Adrenal gland (tissue), 12 donors: ENCODE measurements around the gene ZNF559. TPM values are rescaled to one million over a fixed set of nuclear protein-coding genes. Genes with fewer than 3 reads are reported as not detected.

Experiments used
- DNase-seq, 7 donors: peaks; one replicate each; pipeline ENCODE4 v3.0.0-alpha.2; 2019 to 2020
- H3K27ac ChIP-seq, 5 donors: fragments of 200-600 bp; sonication (generic) in 4 of 5; 1 replicate in 3 of 5; 2 replicates in 2 of 5; pipeline versions ENCODE4 v1.5.1 to v1.8.0; 2016 to 2020; ENCODE audit warnings: mild to moderate bottlenecking in 1 of 5
- H3K27me3 ChIP-seq: fragments of 200-600 bp; 2 replicates; pipeline ENCODE4 v1.8.0; 2021
- H3K36me3 ChIP-seq, 2 donors: fragments of 200-600 bp; replicated peaks in 1 of 2; 1 replicate in 1 of 2; 2 replicates in 1 of 2; pipeline versions ENCODE4 v1.5.1 to v1.8.0; 2018 to 2022
- H3K4me1 ChIP-seq, 2 donors: fragments of 200-600 bp; replicated peaks in 1 of 2; 1 replicate in 1 of 2; 2 replicates in 1 of 2; pipeline versions ENCODE4 v1.5.1 to v1.8.0; 2018 to 2021
- H3K4me3 ChIP-seq, 4 donors: fragments of 200-600 bp; sonication (generic) in 3 of 4; one replicate each; pipeline ENCODE4 v1.5.1; 2016 to 2018
- H3K9me3 ChIP-seq, 3 donors: fragments of 200-600 bp; sonication (generic) in 1 of 3; replicated peaks in 1 of 3; 1 replicate in 2 of 3; 2 replicates in 1 of 3; pipeline versions ENCODE4 v1.5.1 to v1.8.0; 2016 to 2021
- CTCF ChIP-seq, 6 experiments: fragments of 450-650 bp in 4 of 6; fragments of 200-600 bp in 2 of 6; sonication (generic) in 1 of 6; IDR thresholded peaks; 1 replicate in 5 of 6; 2 replicates in 1 of 6; pipeline versions ENCODE4 v1.5.1 to v1.8.0; 2016 to 2021; ENCODE audit warnings: antibody characterized with exemption in 6 of 6, mild to moderate bottlenecking in 2 of 6, moderate library complexity in 1 of 6
- POLR2A ChIP-seq, 2 donors: fragments of 450-650 bp; IDR thresholded peaks; one replicate each; pipeline ENCODE4 v1.6.1; 2017; ENCODE audit warnings: antibody characterized with exemption in 2 of 2, mild to moderate bottlenecking in 2 of 2, moderate library complexity in 1 of 2
- WGBS, 4 donors: extraction: QIAGEN DNeasy Blood & Tissue Kit in 2 of 4; methylation state at CpG; one replicate each; pipeline versions ENCODE4 v1.1.5 to v1.1.7; 2013 to 2017; 5-methylcytosine and 5-hydroxymethylcytosine counted together
- intact Hi-C, 2 donors: fragments of 100-400 bp; cut with DNase I; formaldehyde crosslinking; loops; one replicate each; pipeline versions ENCODE4 v1.14.1 to v1.15.0; 2022 to 2023
- polyA plus RNA-seq, 3 donors: library from polyadenylated mRNA; stranded (reverse); fragments of 200-250 nt in 2 of 3; fragments of 350-450 nt in 1 of 3; fragmentation: Illumina TruSeq in 1 of 3; extraction: RNeasy Lipid Tissue Mini Kit (QIAGEN cat#74804) in 1 of 3; gene quantifications; one replicate each; pipeline ENCODE4 v1.2.3, GENCODE V29; 2013 to 2014
- total RNA-seq, 9 donors: library from RNA; depleted of rRNA in 4 of 9; stranded (reverse); fragments of >200 nt in 4 of 9; fragments of 120-200 nt in 1 of 9; fragmentation: NEBNext Ultra II Directional in 1 of 9; extraction: Animal tissue kit (Norgen Biotek cat#: 25700) in 1 of 9; gene quantifications; one replicate each; pipeline versions ENCODE4 v1.1.0 to v1.2.4, GENCODE V29; 2013 to 2023
- donor health status: healthy with polysubstance abuse.
- donor health status: Bipolar disorder and iron deficiency.
- donor health status: DM: yes; HTN: yes; CAD: no.
- donor health status: DM: no; HTN: no; CAD: no.
- donor health status: DM: no; HTN: no; CAD: no.
- donor health status: DM: yes; HTN: yes; CAD: no.

Gene ZNF559
- total and polyA plus RNA-seq, 12 donors: 6.5 to 69.4 (median 21.6) TPM

GRCh38 chr19:9296336-9296735 is 27.6 kb upstream of the ZNF559 start:
- Histone ChIP-seq H3K9me3 (peaks cover 2 to 89% (median 29%) of the 10 kb centered on the region in 3 donors), H3K4me3 (no peak overlapping the region), H3K27ac (no peak overlapping the region), H3K27me3 (no peaks in the 10 kb centered on the region), H3K36me3 (peaks cover 7 to 30% of the 10 kb centered on the region in 2 donors), H3K4me1 (no peaks in the 10 kb centered on the region)
- no peak for TF ChIP-seq CTCF (IDR thresholded peaks at IDR 0.05)
- TF ChIP-seq POLR2A (IDR thresholded peaks at IDR 0.05): no peak
- DNase-seq: no peak
- intact Hi-C loops: no loop called here
- WGBS, 4 donors: 94 to 98% (median 97%) methylated on average over 2 of the region's 2 CpGs

DNA sequence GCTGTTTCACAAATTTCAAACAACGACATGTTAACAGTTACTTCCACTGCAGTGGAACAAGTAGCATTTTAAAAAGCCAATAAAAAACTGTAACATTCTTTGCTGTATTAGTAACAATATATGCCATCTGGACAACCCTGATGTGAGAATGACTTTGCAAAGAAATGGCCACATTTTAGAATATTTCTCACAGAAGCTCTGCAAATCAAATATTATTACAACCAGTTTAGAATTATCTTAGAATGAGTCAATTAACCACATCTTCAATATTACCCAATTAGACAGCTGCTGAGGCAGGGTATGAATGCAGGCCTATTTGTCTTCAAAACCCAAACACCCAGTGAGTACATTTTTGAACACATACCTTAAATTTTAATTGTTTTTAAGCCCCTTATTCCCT is 17.5 kb upstream of the ZNF559 start:
- intact Hi-C loops: loop anchor here in 1 of 2 donors (10.0 kb wide), 1 partner anchor 488 kb away; no protein-coding TSS in a partner anchor
- Histone ChIP-seq H3K4me3 (no peak overlapping the region), H3K4me1 (peaks cover 7 to 13% of the 10 kb centered on the region in 2 donors), H3K27ac (no peak overlapping the region), H3K9me3 (peaks cover 0 to 4% (median 0%) of the 10 kb centered on the region in 3 donors), H3K36me3 (peaks cover 0 to 31% of the 10 kb centered on the region in 2 donors), H3K27me3 (no peaks in the 10 kb centered on the region)
- WGBS, 4 donors: 95 to 97% (median 96%) methylated on average over 1 of the region's 1 CpG
- TF ChIP-seq CTCF (IDR thresholded peaks at IDR 0.05) (no peak), POLR2A (IDR thresholded peaks at IDR 0.05) (no peak)
- DNase-seq: no peak

DNA sequence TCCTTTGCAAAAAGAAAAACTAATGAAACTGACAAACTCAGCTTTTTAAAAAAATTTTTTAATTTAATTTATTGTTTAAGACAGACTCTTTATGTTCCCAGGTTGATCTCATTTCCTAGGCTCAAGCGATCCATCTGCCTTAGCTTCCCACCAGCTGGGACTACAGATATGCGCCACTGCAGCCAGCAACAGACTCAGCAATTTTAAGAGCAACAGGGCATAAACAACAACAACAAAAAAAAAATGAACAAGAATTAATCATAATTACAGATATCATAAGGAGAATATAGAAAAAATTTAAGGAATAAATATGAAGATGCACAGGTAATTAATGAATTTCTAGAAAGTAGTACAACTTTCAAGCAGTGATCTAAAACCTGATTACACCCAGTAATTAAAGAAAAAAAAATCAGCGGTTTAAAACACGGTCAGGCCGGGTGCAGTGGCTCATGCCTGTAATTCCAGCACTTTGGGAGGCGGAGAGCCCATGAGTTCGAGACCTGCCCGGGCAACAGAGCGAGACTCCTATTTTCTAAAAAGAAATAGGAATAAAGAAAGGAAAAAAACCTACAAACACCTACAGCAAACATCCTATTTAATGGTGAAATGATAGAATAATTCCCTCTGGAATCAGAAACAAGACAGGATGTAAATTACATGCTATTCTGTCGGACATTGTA is 15.7 kb upstream of the ZNF559 start:
- H3K9me3 ChIP-seq: no peaks in the 10 kb centered on the region
- TF ChIP-seq CTCF (IDR thresholded peaks at IDR 0.05) (no peak), POLR2A (IDR thresholded peaks at IDR 0.05) (no peak)
- intact Hi-C loops: loop anchor here in 1 of 2 donors (10.0 kb wide), 1 partner anchor 487 kb away; no protein-coding TSS in a partner anchor
- 65 to 75% (median 72%) methylated on average over 10 of the region's 10 CpGs for whole genome bisulfite sequencing, 4 donors
- H3K4me1 ChIP-seq: peaks cover 7 to 13% of the 10 kb centered on the region in 2 donors
- H3K4me3 ChIP-seq: no peak overlapping the region
- no peaks in the 10 kb centered on the region for H3K27me3 ChIP-seq
- DNase-seq: no peak
- H3K27ac ChIP-seq: no peak overlapping the region
- peaks cover 0 to 14% of the 10 kb centered on the region in 2 donors for H3K36me3 ChIP-seq

DNA sequence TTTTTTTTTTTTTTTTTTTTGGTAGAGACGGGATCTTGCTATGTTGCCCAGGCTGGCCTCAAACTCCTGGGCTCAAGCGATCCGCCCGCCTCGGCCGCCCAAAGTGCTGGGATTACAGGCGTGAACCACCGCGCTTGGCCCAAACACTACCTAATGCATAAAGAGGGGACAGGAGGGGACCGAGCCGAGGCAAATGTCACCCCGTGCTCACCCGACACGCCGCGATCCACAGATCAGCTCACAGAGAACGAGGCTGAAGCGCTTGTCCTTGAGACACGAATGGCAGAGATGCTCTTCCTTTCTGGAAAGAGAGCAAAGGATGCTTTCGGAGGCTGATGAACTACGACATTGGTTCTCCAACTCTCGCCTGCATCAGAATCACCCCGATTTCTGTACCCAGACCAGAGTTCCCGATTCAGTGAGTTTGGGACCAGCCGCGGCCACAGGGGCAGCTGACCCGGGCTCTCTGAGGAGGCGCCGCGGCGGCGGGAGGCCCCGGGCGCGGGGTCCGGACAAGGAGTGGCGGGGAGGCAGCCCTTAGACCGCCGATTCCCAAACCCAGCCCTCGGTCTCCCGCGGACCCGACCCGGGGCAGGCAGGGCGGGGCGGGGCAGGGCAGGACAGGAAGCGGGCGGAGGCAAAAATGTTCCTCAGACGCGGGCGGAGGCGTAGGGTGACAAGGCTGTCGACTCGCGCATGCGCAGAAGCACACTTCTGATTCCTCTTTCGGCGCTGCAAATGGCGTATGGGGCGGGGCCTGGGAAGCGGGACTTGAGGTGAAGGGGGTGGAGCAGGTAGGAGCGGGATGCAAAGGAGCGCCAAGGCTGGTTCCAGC is 14.6 kb upstream of the ZNF559 start, which contains the start of gene ZNF699:
ZNF699 (minus strand) TSS at position 700 of the 835 bp plus-strand sequence. CDS start 4,719 bp downstream, outside the sequence.
- Histone ChIP-seq H3K36me3 (peaks cover 0 to 5% of the 10 kb centered on the region in 2 donors), H3K4me3 (peak within 1 kb of the TSS; percentile 12 to 95 (median 90)), H3K27ac (peak within 1 kb of the TSS; percentile 57 to 99 (median 95)), H3K27me3 (no peaks in the 10 kb centered on the region), H3K9me3 (no peaks in the 10 kb centered on the region), H3K4me1 (peaks cover 7 to 13% of the 10 kb centered on the region in 2 donors)
- TF ChIP-seq CTCF (IDR thresholded peaks at IDR 0.05) (no peak), POLR2A (IDR thresholded peaks at IDR 0.05) (peak; percentile 74 to 86)
- DNase-seq: peak; percentile 96 to 99 (median 99)
- WGBS, 4 donors: 0 to 1% (median 1%) methylated on average over 32 to 63 of the region's 63 CpGs
- intact Hi-C loops: loop anchor here in 1 of 2 donors (10.0 kb wide), 1 partner anchor 485 kb away; no protein-coding TSS in a partner anchor
